ENCODE data around the gene PPM1K. TPM values are rescaled to one million over a fixed set of nuclear protein-coding genes. Genes with fewer than 3 reads are reported as not detected.
A peak's percentile ranks its signal among the peaks of the same experiment; 100 is the strongest.

The PPM1K gene
- total and polyA plus RNA-seq, 2 donors (not counting 1 experiment from before 2014, with no cell fraction given): 80.2 to 145 TPM

- no peaks in the 10 kb centered on the region for H3K27me3 ChIP-seq (replicated peaks in 1 of 4; ENCODE audit: control extremely low read depth in 1 of 4, control insufficient read depth in 3 of 4, insufficient read depth in 4 of 4, low read length in 3 of 4)
- H2AFZ ChIP-seq (ENCODE audit: insufficient read depth, low read depth, low read length, poor library complexity, severe bottlenecking): peak overlapping the region; percentile 47
- H3K4me3 ChIP-seq (ENCODE audit: control extremely low read depth in 1 of 5, extremely low read depth in 1 of 5, insufficient read depth in 1 of 5, low read depth in 2 of 5, low read length in 4 of 5): no peak overlapping the region
- intact Hi-C loops (cut with micrococcal nuclease): no loop called here
- H3K79me2 ChIP-seq (ENCODE audit: control insufficient read depth, insufficient read depth, low read length): no peaks in the 10 kb centered on the region
- Mint-ChIP-seq H3K4me1 (peaks cover 3% of the 10 kb centered on the region), H3K9me3 (ENCODE audit: insufficient read depth) (peaks cover 3% of the 10 kb centered on the region), H3K4me3 (no peak overlapping the region), H3K27me3 (no peaks in the 10 kb centered on the region), H3K27ac (no peak overlapping the region)
- H3K4me1 ChIP-seq (ENCODE audit: control insufficient read depth in 2 of 2, insufficient read depth in 2 of 2, low read length in 2 of 2): no peaks in the 10 kb centered on the region
- H3K36me3 ChIP-seq (replicated peaks in 1 of 2; ENCODE audit: control extremely low read depth in 1 of 2, control insufficient read depth in 1 of 2, extremely low read depth in 1 of 2, insufficient read depth in 2 of 2, low read length in 1 of 2): no peaks in the 10 kb centered on the region
- DNase-seq (no peak), ATAC-seq (ENCODE audit: low read depth) (no peak)
- H3K27ac ChIP-seq (ENCODE audit: low read length in 2 of 2): no peak overlapping the region
- TF ChIP-seq CTCF (IDR thresholded peaks at IDR 0.05) (no peak), EZH2 (IDR thresholded peaks at IDR 0.05; ENCODE audit: borderline replicate concordance, insufficient read depth, low read depth, low read length, poor library complexity, severe bottlenecking) (no peak)
- CTCF ChIA-PET: interaction anchor here (1.4 to 22.7 kb wide), 2 partner anchors 11 to 282 kb away, joined by 4 to 506 read pairs; no protein-coding TSS in a partner anchor
- peaks cover 0 to 10% (median 0%) of the 10 kb centered on the region in 3 donors for H3K9me3 ChIP-seq (ENCODE audit: control extremely low read depth in 1 of 3, control insufficient read depth in 2 of 3, insufficient read depth in 1 of 3, low read length in 2 of 3)
- no CpG with 5 or more reads among the region's 1 CpG for WGBS (ENCODE audit: insufficient coverage)
- no peaks in the 10 kb centered on the region for H4K20me1 ChIP-seq (ENCODE audit: control insufficient read depth, insufficient read depth, low read length, poor library complexity, severe bottlenecking)
- POLR2A ChIA-PET: no interaction called here
- H3K4me2 ChIP-seq (replicated peaks; ENCODE audit: low read depth, low read length, poor library complexity, severe bottlenecking): no peak overlapping the region
- H3K9ac ChIP-seq (ENCODE audit: low read length): no peak overlapping the region
Observed at GRCh38 chr4:88230461-88230891, 53.9 kb downstream of the PPM1K start.

GRCh38 chr4:88227734-88228133, 56.6 kb downstream of the PPM1K start:
- peaks cover 0 to 6% (median 0%) of the 10 kb centered on the region in 3 donors for H3K9me3 ChIP-seq (ENCODE audit: control extremely low read depth in 1 of 3, control insufficient read depth in 2 of 3, insufficient read depth in 1 of 3, low read length in 2 of 3)
- Mint-ChIP-seq H3K4me1 (peaks cover 3% of the 10 kb centered on the region), H3K9me3 (ENCODE audit: insufficient read depth) (peaks cover 3% of the 10 kb centered on the region), H3K4me3 (no peak overlapping the region), H3K27me3 (no peaks in the 10 kb centered on the region), H3K27ac (no peak overlapping the region)
- H3K9ac ChIP-seq (ENCODE audit: low read length): no peak overlapping the region
- H3K4me3 ChIP-seq (ENCODE audit: control extremely low read depth in 1 of 5, extremely low read depth in 1 of 5, insufficient read depth in 1 of 5, low read depth in 2 of 5, low read length in 4 of 5): no peak overlapping the region
- POLR2A ChIA-PET: no interaction called here
- TF ChIP-seq EZH2 (IDR thresholded peaks at IDR 0.05; ENCODE audit: borderline replicate concordance, insufficient read depth, low read depth, low read length, poor library complexity, severe bottlenecking) (no peak), CTCF (IDR thresholded peaks at IDR 0.05) (no peak)
- 34% methylated on average over 2 of the region's 2 CpGs for WGBS (ENCODE audit: insufficient coverage)
- no peaks in the 10 kb centered on the region for H3K27me3 ChIP-seq (replicated peaks in 1 of 4; ENCODE audit: control extremely low read depth in 1 of 4, control insufficient read depth in 3 of 4, insufficient read depth in 4 of 4, low read length in 3 of 4)
- no peak overlapping the region for H2AFZ ChIP-seq (ENCODE audit: insufficient read depth, low read depth, low read length, poor library complexity, severe bottlenecking)
- ATAC-seq (ENCODE audit: low read depth): no peak
- intact Hi-C loops (cut with micrococcal nuclease): no loop called here
- H4K20me1 ChIP-seq (ENCODE audit: control insufficient read depth, insufficient read depth, low read length, poor library complexity, severe bottlenecking): no peaks in the 10 kb centered on the region
- CTCF ChIA-PET: interaction anchor here (2.0 to 22.7 kb wide), 2 partner anchors 9 to 284 kb away, joined by 7 to 506 read pairs; no protein-coding TSS in a partner anchor
- DNase-seq: no peak
- H3K36me3 ChIP-seq (replicated peaks in 1 of 2; ENCODE audit: control extremely low read depth in 1 of 2, control insufficient read depth in 1 of 2, extremely low read depth in 1 of 2, insufficient read depth in 2 of 2, low read length in 1 of 2): no peaks in the 10 kb centered on the region
- H3K4me2 ChIP-seq (replicated peaks; ENCODE audit: low read depth, low read length, poor library complexity, severe bottlenecking): no peak overlapping the region
- no peaks in the 10 kb centered on the region for H3K4me1 ChIP-seq (ENCODE audit: control insufficient read depth in 2 of 2, insufficient read depth in 2 of 2, low read length in 2 of 2)
- no peak overlapping the region for H3K27ac ChIP-seq (ENCODE audit: low read length in 2 of 2)
- H3K79me2 ChIP-seq (ENCODE audit: control insufficient read depth, insufficient read depth, low read length): no peaks in the 10 kb centered on the region

All from B cell (primary cell).